Measurements from ENCODE around the gene CBY2. TPM values are rescaled to one million over a fixed set of nuclear protein-coding genes. Genes with fewer than 3 reads are reported as not detected.

CBY2 gene, protein sequence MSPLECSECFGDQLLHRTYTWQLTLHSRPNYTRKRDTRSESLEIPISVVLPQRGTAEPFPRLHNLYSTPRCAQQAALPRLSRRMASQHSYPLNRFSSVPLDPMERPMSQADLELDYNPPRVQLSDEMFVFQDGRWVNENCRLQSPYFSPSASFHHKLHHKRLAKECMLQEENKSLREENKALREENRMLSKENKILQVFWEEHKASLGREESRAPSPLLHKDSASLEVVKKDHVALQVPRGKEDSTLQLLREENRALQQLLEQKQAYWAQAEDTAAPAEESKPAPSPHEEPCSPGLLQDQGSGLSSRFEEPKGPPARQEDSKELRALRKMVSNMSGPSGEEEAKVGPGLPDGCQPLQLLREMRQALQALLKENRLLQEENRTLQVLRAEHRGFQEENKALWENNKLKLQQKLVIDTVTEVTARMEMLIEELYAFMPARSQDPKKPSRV
- total RNA-seq = not detected in 2 replicates

DNA sequence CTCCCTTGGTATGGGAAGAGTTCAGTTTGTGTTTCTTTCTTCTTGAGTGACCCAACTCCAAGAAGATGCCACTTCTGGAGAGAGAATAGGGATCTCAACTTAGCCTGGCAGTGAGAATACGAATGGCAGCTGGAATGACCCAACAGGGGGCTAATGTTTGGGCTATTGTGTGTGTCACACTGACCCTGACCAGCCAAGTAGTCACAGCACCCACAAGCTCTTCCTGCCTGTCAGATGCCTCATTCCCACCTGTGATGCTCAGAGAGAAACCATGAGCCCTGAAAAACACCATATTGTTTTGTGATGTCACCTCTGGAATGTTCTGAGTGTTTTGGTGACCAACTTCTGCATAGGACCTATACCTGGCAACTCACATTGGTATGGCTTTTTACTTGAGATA lies at the start of gene CBY2:
TSS of gene CBY2 (plus strand) at position 233 of the 400 bp plus-strand sequence. CDS start at position 304, 71 bp downstream.

Other genes starting within 250 kb of the CBY2 start
- 14.3 and 16.2 TPM in 2 replicates for gene COG3, start 237.4 kb upstream of the CBY2 start, total RNA-seq
- gene ERICH6B, start 86.6 kb upstream of the CBY2 start, total RNA-seq = not detected in 2 replicates
- gene SIAH3, start 149.4 kb downstream of the CBY2 start, total RNA-seq = not detected in 2 replicates